Measurements from ENCODE around the gene SMARCA4.
"Not testable (repeated sequence)": the region's sequence is repeated elsewhere in the genome, so short reads cannot be mapped to it uniquely, and the experiment has no call there.

SMARCA4 gene

DNA sequence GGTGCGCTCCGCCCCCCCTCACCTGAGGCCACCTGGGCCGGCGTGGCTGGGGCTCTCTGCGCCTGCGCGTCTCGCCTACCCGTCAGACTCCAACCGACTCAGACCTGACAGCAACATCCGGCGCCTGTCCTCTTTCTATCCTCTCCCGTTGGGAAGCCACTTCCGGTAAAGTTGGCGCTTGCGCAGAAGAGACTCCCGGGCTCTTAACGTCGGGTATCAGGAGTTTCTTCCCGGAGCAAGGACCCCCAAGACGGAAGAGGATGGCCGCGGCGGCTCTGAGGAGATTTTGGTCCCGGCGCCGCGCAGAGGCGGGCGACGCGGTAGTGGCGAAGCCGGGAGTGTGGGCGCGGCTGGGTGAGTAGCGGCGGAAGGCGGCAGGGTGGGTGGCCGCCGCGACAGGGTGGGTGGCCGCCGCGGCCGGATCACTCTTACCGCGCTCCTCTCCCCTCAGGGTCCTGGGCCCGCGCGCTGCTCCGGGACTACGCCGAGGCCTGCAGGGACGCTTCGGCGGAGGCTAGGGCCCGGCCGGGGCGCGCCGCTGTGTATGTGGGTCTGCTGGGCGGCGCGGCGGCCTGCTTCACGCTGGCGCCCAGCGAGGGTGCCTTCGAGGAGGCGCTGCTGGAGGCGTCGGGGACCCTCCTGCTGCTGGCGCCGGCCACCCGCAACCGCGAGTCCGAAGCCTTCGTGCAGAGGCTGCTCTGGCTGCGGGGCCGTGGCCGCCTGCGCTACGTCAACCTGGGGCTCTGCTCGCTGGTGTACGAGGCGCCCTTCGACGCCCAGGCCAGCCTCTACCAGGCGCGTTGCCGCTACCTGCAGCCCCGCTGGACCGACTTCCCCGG is 32.0 kb upstream of the SMARCA4 start, which contains the start of the genes TIMM29 and YIPF2:
TIMM29 (plus strand) TSS at position 249 of the 839 bp plus-strand sequence; CDS start at position 261, 12 bp downstream.
YIPF2 (minus strand) TSS at position 77 of the 839 bp plus-strand sequence. CDS start 229 bp downstream, outside the sequence.
- DNase-seq (ENCODE audit: low spot score), result peak; percentile 97

DNA sequence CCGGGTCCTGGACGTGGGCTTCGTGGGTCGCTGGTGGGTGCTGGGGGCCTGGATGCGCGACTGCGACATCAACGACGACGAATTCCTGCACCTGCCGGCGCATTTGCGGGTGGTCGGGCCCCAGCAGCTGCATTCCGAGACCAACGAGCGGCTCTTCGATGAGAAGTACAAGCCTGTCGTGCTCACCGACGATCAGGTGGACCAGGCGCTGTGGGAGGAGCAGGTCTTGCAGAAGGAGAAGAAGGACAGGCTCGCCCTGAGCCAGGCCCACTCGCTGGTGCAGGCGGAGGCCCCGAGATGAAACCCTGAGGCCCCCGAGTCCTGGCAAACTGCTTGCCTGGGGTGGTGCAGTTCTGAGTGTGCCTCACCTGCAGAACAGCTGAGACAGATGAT is 31.4 kb upstream of the SMARCA4 start:
- DNase-seq (ENCODE audit: low spot score), result peak; percentile 7

DNA sequence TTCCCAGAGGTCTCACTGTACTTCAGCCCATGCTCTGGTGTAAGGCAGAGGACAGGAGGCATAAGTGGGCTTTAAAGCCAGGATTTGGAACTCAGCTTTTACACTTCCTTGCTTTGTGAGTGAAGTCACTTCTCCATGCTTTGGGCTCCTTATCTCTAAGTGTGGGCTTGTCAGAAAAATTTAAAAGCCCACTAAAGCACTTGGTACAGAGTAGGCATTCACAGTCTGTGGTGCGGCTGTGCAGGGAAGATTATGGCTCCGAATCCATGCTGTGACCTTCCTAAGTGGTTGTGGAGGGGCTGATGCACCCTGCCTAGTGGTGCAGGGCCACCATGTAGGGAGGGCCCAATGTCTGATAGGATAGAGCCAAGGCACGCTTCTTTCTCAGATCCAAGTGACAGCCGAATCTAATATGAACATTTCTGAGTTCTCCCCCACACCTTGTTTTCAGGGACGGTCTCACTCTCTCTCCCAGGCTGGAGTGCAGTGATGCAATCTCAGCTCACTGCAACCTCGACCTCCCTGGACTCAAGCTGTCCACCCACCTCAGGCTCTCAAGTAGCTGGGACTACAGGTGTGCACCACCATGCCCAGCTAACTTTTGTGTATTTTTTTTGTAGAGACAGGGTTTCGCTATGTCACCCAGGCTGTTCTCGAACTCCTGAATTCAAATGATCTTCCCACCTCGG is 25.3 kb upstream of the SMARCA4 start:
- no peak for DNase-seq (ENCODE audit: low spot score)

DNA sequence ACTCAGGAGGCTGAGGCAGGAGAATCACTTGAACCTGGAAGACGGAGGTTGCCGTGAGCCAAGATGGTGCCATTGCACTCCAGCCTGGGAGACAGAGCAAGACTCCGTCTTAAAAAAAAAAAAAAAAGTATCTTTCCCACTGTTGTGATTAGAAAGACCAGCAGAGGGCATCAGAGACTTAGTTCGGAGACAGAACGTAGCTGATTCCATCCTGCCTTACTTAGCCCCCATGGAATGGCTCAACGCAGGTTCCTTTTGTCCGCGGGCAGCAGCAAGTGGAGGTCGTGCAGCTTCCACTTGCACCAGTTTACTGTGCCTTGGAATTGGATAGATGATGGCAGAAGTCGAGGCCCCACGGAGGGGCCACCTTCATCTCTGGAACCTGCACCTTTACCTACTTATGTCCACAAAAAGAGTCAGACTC is 24.2 kb upstream of the SMARCA4 start:
- peak; percentile 77 for DNase-seq (ENCODE audit: low spot score)

DNA sequence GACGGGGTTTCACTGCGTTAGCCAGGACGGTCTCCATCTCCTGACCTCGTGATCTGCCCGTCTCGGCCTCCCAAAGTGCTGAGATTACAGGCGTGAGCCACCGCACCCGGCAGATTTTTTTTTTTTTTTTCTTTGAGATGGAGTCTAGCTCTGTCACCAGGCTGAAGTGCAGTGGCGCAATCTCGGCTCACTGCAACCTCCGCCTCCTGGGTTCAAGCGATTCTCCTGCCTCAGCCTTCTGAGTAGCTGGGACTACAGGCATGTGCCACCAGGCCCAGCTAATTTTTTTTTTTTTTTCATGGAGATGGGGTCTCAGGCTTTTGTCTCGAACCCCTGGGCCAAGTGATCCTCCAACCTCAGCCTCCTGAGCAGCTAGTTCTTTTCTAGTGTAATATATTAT is 19.2 kb upstream of the SMARCA4 start:
- DNase-seq (ENCODE audit: low spot score), result not testable (repeated sequence)

DNA sequence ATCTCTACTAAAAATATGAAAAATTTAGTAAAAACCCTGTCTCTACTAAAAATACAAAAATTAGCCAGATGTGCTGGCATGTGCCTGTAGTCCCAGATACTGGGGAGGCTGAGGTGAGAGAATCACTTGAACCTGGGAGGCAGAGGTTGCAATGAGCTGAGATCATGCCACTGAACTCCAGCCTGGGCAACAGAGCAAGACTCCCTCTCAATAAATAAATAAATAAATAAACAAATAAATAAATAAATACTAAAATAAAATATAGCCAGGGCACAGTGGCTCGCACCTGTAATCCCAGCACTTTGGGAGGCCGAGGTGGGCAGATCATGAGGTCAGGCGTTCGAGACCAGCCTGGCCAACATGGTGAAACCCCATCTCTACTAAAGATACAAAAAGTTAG is 17.4 kb upstream of the SMARCA4 start:
- not testable (repeated sequence) for DNase-seq (ENCODE audit: low spot score)

DNA sequence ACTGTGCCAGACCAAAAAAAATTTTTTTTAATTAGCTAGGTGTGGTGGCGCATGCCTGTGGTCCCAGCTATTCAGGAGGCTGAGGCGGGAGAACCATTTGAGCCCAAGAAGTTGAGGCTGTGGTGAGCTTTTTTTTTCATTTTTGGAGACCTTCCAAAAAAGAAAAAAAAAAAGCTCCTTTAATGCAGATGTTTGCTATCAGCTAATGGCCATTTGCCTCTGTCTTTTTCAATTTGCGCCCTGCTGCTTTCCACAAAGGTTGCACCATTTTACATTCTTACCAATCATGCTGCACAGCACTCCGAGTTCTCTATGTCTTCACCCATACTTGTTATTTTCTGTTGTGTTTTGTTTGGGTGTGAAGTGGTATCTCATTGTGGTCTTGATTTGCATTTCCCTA is 15.6 kb upstream of the SMARCA4 start:
- no peak for DNase-seq (ENCODE audit: low spot score)

DNA sequence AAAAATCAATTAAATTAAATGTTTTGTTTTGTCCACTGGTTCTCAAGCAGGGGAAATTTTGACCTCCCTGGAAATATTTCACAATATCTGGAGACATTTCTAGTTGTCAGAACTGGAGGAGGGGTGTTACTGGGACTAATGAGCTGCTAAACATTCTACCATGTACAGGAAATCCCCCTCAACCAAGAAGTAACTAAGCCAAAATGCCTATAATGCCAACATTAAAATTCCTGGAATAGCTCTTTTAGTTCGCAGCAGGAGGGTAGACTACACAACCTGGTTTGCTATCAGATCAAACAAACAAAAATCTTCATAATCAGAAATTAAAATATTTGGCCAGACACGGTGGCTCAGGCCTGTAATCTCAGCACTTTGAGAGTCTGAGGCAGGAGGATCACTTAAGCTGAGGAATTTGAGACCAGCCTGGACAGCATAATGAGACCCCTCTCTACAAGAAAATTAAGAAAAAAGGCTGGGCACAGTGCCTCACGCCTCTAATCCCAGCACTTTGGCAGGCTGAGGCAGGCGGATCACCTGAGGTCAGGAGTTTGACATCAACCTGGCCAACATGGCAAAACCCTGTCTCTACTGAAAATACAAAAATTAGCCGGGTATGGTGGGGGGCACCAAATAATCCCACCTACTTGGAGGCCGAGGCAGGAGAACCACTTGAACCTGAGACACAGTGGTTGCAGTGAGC is 13.7 kb upstream of the SMARCA4 start:
- DNase-seq (ENCODE audit: low spot score), result peak; percentile 35

DNA sequence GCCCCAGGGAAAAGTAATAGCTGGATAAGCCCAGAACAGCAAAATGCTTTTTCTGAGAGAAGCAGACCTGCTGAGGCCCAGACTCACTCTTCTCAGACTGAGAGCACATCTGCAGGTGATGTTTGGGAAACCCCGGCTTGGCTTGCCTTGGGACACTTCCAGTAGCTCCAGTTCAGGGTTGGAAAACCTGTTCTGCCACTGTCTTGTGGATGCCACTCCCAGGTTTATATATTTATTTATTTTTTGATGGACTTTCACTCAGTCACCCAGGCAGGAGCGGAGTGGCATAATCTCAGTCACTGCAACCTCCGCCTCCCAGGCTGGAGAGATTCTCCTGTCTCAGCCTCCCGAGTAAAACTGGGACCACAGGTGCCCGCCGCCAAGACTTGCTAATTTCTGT is 8.0 kb upstream of the SMARCA4 start:
- no peak for DNase-seq (ENCODE audit: low spot score)

DNA sequence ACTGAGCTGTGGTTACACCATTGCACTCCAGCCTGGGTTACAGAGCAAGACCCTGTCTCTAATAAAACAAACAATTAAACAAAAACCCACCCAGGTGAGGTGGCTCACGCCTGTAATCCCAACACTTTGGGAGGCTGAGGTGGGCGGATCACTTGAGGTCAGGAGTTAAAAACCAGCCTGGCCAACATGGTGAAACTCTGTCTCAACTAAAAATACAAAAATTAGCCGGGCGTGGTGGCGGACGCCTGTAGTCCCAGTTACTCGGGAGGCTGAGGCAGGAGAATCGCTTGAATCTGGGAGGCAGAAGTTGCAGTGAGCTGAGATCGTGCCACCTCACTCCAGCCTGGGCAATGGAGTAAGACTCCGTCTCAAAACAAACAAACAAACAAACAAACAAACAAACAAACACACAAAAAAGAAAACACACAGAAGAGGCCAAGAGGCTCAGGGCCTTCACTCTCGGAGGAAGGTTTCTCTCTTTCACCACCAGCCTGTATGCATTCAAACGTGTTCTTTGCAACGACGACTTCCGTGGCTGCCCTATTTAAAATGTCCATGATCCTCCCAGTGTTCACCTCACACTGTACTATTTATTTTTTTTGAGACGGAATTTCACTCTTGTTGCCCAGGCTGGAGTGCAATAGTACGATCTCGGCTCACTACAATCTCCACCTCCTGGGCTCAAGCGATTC is 1.4 kb upstream of the SMARCA4 start:
- not testable (repeated sequence) for DNase-seq (ENCODE audit: low spot score)

DNA sequence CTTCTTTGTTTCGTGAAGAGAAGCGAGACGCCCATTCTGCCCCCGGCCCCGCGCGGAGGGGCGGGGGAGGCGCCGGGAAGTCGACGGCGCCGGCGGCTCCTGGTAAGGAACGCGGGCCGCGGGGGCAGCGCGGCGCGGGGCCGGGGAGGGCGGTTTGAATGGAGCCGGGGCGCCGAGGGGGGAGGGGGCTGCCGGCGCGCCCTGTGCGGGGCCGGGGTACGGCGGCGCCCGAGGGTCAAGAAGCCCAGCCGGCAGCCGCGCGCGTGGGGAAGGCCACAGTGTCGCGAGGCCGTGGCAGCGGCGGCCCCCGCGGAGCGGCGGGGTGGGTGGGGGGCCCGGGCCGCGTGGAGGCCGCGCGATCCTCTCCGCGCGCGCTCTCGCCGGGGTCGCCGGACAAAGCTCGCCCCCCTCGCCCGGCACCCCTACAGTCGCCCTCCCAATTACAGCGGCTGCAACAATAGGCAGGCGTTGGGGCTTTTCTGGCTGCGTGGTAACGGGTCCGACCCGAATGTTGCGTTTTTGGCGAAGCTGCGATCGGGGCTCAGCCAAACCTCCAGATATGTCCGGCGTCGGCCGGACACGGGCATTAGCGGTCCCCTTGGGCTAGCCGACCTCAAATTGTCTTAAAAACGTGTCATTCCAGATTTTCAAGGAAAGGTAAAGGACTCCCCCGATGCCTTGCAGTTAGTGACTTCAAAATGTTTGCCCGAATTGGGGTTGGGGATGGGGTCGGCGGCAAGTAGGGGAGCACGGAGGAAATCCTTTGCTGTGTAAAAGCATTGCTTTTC is 437 bp downstream of the SMARCA4 start:
- DNase-seq (ENCODE audit: low spot score), result no peak

DNA sequence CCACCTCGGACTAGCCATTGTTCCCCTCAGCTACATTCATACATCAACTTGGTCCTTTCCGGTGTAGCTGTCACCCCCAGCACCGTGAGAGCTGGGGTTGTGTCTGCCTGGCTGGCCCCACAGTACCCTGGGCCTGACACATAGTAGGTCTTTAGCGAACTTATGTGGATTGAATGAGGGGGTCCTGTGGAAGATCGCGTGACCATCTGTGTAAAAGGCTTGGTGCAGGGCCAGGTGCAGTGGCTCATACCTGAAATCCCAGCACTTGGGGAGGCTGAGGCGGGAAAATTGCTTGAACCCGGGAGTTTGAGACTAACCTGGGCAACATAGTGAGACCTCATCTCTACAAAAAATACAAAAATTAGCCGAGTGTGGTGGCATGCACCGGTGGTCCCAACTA is 2.0 kb downstream of the SMARCA4 start:
- no peak for DNase-seq (ENCODE audit: low spot score)

DNA sequence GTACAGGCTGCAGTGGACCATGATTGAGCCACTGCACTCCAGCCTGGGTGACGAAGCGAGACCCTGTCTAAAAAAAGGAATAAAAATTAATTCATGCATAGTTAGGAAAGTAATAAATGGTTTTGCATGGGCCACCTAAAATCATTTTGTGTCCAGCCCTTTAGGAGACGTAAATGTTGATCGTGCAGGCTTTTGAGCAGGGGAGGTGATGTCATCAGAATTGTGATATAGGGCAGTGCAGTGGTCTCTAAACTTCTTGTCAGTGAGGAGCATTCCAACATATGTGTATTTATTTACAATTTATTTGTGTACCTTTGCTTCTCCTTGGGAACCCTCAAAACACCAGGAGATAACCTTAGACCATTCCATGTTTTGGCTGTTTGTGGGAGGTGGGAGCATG is 3.0 kb downstream of the SMARCA4 start:
- no peak for DNase-seq (ENCODE audit: low spot score)

DNA sequence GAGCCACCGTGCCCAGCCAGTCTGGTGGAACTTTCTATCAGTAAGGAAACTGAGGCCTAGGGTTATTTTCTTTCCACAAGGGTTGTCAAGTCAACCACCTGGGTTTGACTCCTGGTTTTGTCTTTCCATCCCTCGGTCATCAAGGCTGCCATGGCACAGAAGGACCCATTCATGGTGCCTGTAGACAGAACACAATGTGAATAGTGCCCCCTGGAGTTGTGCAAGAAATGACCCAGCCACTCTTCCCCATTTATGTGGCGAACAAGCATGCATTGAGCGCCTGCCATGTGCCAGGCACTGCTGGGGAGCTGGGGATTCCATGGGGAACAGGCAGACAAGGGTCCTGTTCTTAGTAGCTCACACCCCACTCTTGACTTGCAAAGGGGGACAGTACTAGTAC is 4.1 kb downstream of the SMARCA4 start:
- no peak for DNase-seq (ENCODE audit: low spot score)

DNA sequence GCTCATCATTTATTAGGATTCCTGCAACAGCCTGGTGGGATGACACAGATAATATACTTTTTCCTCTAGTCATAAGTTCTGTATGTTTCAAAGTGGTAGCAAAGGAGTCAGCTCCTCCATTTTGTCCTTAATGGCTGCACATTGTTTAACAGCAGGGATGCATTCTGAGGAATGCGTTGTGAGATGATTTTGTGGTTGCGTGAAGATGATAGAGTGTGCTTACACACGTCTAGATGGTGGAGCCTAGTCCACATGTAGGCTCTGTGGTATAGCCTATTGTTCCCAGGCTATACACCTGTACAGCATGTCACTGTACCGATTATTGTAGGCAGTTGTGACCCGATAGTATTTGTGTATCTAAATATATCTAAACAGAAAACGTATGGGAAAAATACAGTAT is 4.6 kb downstream of the SMARCA4 start:
- no peak for DNase-seq (ENCODE audit: low spot score)

DNA sequence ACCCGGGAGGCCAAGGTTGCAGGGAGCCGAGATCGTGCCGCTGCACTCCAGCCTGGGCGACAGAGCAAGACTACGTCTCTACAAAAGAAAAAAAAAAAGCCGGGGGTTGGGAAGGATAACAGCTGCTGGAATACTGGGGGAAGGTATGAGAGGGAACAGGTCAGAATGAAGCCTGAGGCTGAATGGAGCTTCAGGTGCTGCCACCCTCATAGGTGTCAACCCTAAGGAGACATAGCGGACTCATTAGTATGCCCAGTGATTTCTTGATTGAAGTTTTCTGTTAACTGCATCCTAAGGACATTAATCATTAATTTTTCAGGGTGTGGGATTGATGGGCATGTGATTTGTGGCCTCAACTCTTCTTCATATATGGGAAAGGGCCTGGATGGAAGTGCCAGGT is 6.0 kb downstream of the SMARCA4 start:
- DNase-seq (ENCODE audit: low spot score), result no peak

DNA sequence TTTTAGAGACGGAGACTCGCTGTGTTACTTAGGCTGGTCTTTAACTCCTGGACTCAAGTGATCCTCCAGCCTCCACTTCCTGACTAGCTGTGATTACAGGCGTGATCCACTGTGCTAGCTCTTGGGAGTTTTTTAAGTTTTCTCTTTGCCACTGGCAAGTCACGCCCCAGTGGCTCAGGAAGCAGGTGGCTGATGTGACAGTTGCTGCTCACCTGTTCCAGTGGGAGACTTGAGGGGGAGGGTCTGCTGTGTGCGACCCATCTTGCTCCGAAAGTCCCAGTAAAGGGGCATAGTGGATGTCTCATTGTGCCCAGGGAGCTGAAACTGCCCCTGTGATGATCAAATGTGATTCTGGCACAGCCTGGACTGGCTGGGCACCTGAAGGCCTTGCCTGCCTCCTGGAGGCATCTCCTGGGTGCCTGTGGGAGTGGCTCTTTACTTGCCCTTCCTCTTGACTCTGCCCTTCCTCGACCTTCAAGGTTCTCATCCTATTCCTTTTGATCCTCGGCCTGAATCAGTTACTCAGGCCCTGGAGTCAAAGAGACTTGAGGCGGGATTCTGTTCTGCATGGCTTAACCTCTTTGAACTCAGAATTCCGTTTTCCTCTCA is 7.8 kb downstream of the SMARCA4 start:
- no peak for DNase-seq (ENCODE audit: low spot score)

DNA sequence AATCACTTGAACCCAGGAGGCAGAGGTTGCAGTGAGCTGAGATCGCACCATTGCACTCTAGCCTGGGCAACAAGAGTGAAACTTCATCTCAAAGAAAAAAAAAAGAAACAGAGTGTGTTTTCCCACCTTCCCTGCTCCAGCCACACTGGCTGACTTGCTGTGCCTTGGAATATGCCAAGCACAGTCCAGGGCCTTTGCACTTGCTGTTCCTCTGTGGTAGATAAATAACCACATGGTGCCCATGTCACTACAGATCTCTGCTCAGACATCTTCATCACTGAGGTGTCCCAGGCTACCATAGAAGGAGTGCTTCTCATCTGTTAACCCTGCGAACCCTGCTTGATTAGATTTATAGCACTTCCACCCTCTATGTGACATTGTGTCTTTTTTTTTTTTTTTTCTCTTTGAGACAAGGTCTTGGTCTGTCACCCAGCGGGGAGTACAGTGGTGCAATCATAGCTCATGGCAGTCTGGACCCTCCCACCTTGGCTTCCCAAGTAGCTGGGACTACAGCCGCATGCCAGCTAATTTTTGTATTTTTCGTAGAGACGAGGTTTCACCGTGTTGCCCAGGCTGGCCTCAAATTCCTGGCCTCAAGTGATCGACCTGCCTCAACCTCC is 10.4 kb downstream of the SMARCA4 start:
- no peak for DNase-seq (ENCODE audit: low spot score)

DNA sequence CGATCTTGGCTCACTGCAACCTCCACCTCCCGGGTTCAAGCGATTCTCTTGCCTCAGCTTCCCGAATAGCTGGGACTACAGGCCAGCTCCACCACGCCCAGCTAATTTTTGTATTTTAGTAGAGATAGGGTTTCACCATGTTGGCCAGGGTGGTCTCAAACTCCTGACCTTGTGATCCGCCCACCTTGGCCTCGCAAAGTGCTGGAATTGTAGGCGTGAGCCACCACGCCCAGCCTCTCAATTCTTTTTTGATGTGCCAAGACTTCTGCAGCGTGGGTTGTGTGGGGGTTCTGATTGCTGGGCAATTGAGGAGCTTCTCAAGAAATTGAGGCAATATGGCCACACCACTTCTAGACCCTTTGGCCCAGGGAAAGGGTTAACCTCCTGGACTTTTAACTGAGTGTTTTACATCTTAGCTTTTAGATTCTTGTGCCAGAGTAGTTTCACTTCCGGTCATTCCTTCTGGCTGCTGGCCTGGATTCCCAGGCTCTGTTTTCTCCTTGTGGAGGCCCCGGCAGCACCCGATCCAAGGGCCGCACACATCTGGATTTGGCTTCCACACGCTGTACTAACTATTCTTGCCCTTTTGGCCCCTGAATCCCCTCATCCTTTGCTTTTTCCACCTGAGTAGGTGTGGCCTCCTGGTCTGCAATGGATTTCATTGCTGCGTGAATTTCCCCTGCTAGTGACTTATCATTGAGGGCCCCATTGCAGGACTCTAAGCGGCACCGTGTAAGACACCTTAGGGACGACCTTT is 14.7 kb downstream of the SMARCA4 start:
- peak; percentile 84 for DNase-seq (ENCODE audit: low spot score)
